ENCODE results near the gene EVL. TPM values are rescaled to one million over a fixed set of nuclear protein-coding genes. Genes with fewer than 3 reads are reported as not detected.

Gene EVL
- total RNA-seq, 1 experiment from 2014 or later = 82.9 TPM

DNA sequence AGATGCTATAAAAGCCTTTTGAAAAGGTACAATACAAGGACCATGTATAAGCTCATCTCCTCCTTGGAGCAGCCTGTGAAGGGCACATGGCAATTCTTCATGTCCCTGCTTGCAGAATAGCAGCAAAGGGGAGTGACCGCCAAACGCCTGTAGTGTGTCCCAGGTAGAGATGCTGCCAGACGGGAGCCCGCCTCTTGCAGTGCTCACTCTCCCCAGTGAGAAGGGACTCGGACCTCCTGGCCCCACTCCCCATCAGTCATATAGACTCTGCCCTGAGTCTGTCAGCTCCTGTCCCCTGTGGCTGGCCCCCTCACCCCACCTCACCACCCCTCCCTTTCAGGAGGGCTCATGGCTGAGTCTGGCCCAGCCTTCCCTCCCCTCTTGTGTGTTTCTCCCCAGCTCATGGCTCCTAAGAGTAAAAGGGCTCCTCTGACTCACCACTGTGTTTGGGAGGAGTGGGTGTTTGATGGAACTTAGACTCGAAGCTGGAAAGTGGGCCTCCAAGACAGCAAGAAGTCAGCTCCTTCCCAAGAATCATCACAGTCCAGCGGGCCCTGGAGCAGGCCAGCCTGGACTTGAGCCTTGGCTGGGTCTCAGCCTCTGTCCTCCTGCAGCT, 53.3 kb downstream of the EVL start:
- POLR2A ChIA-PET (ENCODE audit: low non-redundant PET) = no interaction called here
- intact Hi-C loops (cut with micrococcal nuclease; ENCODE audit: unreplicated experiment) = no loop called here
- Histone ChIP-seq H3K27ac (ENCODE audit: low read depth, low read length, poor library complexity, severe bottlenecking) (no peak overlapping the region), H3K36me3 (ENCODE audit: insufficient read depth, low read length, poor library complexity, severe bottlenecking) (no peaks in the 10 kb centered on the region), H3K4me1 (ENCODE audit: insufficient read depth, low read length, poor library complexity, severe bottlenecking) (no peaks in the 10 kb centered on the region), H3K27me3 (replicated peaks; ENCODE audit: insufficient read depth, low read depth, low read length, poor library complexity) (no peaks in the 10 kb centered on the region), H3K4me3 (ENCODE audit: low read depth, low read length, poor library complexity, severe bottlenecking) (no peak overlapping the region), H3K9me3 (ENCODE audit: low read depth, low read length, poor library complexity, severe bottlenecking) (no peaks in the 10 kb centered on the region)
- CTCF ChIA-PET = no interaction called here
- no TSS peak for BruUV-seq (replicated peaks)
- no peak for DNase-seq (ENCODE audit: low spot score)
- TF ChIP-seq, protein P1, sequence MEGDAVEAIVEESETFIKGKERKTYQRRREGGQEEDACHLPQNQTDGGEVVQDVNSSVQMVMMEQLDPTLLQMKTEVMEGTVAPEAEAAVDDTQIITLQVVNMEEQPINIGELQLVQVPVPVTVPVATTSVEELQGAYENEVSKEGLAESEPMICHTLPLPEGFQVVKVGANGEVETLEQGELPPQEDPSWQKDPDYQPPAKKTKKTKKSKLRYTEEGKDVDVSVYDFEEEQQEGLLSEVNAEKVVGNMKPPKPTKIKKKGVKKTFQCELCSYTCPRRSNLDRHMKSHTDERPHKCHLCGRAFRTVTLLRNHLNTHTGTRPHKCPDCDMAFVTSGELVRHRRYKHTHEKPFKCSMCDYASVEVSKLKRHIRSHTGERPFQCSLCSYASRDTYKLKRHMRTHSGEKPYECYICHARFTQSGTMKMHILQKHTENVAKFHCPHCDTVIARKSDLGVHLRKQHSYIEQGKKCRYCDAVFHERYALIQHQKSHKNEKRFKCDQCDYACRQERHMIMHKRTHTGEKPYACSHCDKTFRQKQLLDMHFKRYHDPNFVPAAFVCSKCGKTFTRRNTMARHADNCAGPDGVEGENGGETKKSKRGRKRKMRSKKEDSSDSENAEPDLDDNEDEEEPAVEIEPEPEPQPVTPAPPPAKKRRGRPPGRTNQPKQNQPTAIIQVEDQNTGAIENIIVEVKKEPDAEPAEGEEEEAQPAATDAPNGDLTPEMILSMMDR (conservative IDR thresholded peaks at IDR 0.05; ENCODE audit: low read depth, low read length) = no peak
- no peak for TF ChIP-seq EZH2 (IDR thresholded peaks at IDR 0.05; ENCODE audit: borderline replicate concordance, low read depth, low read length, poor library complexity, severe bottlenecking)

DNA sequence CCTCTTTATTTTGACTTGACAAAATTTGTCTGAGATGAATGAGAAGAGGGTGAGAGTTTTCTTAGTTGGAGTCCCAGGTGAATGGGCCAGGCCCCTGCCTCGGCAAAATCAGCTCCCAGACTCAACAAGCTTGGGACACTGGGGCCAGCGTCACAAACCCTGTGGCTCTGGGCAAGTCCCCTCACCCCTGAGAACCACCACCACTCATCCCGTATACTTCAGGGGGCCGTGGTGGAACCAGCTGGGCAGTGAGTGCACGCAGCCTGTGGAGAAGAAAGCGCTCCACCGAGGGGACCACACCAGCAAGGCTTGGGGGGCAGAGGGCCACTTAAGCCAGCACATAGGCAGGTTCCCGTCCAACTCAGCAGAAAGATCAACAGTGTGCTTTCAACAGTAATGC, 54.0 kb downstream of the EVL start:
- intact Hi-C loops (cut with micrococcal nuclease; ENCODE audit: unreplicated experiment) = no loop called here
- no peaks in the 10 kb centered on the region for H3K4me1 ChIP-seq (ENCODE audit: insufficient read depth, low read length, poor library complexity, severe bottlenecking)
- TF ChIP-seq EZH2 (IDR thresholded peaks at IDR 0.05; ENCODE audit: borderline replicate concordance, low read depth, low read length, poor library complexity, severe bottlenecking) = no peak
- TF ChIP-seq, protein P1 (conservative IDR thresholded peaks at IDR 0.05; ENCODE audit: low read depth, low read length) = no peak
- no peak for DNase-seq (ENCODE audit: low spot score)
- H3K36me3 ChIP-seq (ENCODE audit: insufficient read depth, low read length, poor library complexity, severe bottlenecking) = no peaks in the 10 kb centered on the region
- H3K27me3 ChIP-seq (replicated peaks; ENCODE audit: insufficient read depth, low read depth, low read length, poor library complexity) = no peaks in the 10 kb centered on the region
- ChIA-PET POLR2A (ENCODE audit: low non-redundant PET) (no interaction called here), CTCF (no interaction called here)
- H3K4me3 ChIP-seq (ENCODE audit: low read depth, low read length, poor library complexity, severe bottlenecking) = no peak overlapping the region
- H3K27ac ChIP-seq (ENCODE audit: low read depth, low read length, poor library complexity, severe bottlenecking) = no peak overlapping the region
- H3K9me3 ChIP-seq (ENCODE audit: low read depth, low read length, poor library complexity, severe bottlenecking) = no peaks in the 10 kb centered on the region
- no TSS peak for BruUV-seq (replicated peaks)

DNA sequence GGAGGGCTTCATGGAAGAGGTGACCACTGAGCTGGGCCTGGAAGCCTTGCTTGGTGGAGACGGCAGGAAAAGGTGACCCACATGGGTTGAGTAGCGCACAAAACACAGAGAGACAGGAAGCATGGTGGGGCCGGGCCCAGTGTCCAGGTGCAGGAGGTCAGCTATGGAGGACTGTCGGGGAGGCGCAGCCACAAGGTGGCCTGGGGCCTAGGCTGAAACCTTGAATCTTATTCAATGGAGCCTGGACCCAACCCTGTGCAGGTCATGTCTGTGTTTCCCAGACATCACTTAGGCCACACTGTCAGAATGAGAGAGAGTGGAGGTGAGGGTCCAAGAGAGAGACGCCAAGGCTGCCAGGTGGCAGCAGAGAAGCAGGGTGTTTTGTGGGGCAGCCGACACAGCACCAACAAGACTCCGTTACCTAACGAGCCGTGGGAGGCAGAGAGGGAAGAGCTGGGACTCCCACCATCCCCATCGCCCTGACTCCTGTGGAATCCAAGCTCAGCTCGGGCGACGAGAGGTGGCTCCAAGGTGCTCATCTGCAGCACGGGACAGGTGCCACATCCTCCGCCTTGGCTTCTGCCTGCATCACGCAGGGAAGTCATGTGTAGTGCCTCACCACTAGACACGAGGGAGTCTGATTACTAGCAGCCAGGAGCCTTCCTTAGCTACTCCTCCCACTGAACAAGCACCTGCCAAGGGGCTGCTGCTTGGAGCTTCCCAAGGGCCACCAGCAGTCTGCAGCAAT, 55.5 kb downstream of the EVL start:
- TF ChIP-seq EZH2 (IDR thresholded peaks at IDR 0.05; ENCODE audit: borderline replicate concordance, low read depth, low read length, poor library complexity, severe bottlenecking) = no peak
- TF ChIP-seq, protein P1 (conservative IDR thresholded peaks at IDR 0.05; ENCODE audit: low read depth, low read length) = no peak
- no peak overlapping the region for H3K27ac ChIP-seq (ENCODE audit: low read depth, low read length, poor library complexity, severe bottlenecking)
- DNase-seq (ENCODE audit: low spot score) = no peak
- no peaks in the 10 kb centered on the region for H3K9me3 ChIP-seq (ENCODE audit: low read depth, low read length, poor library complexity, severe bottlenecking)
- ChIA-PET POLR2A (ENCODE audit: low non-redundant PET) (no interaction called here), CTCF (no interaction called here)
- H3K4me3 ChIP-seq (ENCODE audit: low read depth, low read length, poor library complexity, severe bottlenecking) = no peak overlapping the region
- no peaks in the 10 kb centered on the region for H3K36me3 ChIP-seq (ENCODE audit: insufficient read depth, low read length, poor library complexity, severe bottlenecking)
- intact Hi-C loops (cut with micrococcal nuclease; ENCODE audit: unreplicated experiment) = no loop called here
- no peaks in the 10 kb centered on the region for H3K27me3 ChIP-seq (replicated peaks; ENCODE audit: insufficient read depth, low read depth, low read length, poor library complexity)
- BruUV-seq (replicated peaks) = no TSS peak
- H3K4me1 ChIP-seq (ENCODE audit: insufficient read depth, low read length, poor library complexity, severe bottlenecking) = no peaks in the 10 kb centered on the region
